ENCODE results near the gene MEOX2.

- TF ChIP-seq KDM1A (IDR thresholded peaks at IDR 0.05; ENCODE audit: low read depth) (no peak), CTCF (IDR thresholded peaks at IDR 0.05) (no peak)
Measured at GRCh38 chr7:15648461-15648961, 38.0 kb downstream of the MEOX2 start.

All from A549 (cell line).